Measurements from ENCODE around the gene DUSP14.

DNA sequence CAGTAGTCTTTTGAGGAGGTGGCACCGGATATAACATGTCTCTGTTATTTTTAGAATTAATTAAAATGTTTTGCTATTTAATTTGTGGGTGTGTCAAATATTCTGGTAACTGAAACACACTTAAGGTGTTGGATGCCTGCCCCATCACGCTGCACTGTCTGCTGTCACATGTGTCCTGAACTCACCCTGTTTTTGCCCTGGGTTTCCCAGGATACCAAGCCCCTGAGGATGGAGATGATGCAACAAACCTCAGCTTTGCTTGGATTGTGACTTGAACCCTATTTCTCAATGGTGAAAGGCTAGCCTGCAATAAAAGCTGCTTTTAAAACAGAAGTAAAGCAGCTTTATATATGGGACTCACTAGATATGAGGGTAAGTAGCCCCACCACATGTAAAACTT, 11.5 kb upstream of the DUSP14 start:
- TF ChIP-seq, protein P1, sequence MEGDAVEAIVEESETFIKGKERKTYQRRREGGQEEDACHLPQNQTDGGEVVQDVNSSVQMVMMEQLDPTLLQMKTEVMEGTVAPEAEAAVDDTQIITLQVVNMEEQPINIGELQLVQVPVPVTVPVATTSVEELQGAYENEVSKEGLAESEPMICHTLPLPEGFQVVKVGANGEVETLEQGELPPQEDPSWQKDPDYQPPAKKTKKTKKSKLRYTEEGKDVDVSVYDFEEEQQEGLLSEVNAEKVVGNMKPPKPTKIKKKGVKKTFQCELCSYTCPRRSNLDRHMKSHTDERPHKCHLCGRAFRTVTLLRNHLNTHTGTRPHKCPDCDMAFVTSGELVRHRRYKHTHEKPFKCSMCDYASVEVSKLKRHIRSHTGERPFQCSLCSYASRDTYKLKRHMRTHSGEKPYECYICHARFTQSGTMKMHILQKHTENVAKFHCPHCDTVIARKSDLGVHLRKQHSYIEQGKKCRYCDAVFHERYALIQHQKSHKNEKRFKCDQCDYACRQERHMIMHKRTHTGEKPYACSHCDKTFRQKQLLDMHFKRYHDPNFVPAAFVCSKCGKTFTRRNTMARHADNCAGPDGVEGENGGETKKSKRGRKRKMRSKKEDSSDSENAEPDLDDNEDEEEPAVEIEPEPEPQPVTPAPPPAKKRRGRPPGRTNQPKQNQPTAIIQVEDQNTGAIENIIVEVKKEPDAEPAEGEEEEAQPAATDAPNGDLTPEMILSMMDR (IDR thresholded peaks at IDR 0.05; ENCODE audit: insufficient read depth, low read length) = no peak
- TF ChIP-seq, protein P2, sequence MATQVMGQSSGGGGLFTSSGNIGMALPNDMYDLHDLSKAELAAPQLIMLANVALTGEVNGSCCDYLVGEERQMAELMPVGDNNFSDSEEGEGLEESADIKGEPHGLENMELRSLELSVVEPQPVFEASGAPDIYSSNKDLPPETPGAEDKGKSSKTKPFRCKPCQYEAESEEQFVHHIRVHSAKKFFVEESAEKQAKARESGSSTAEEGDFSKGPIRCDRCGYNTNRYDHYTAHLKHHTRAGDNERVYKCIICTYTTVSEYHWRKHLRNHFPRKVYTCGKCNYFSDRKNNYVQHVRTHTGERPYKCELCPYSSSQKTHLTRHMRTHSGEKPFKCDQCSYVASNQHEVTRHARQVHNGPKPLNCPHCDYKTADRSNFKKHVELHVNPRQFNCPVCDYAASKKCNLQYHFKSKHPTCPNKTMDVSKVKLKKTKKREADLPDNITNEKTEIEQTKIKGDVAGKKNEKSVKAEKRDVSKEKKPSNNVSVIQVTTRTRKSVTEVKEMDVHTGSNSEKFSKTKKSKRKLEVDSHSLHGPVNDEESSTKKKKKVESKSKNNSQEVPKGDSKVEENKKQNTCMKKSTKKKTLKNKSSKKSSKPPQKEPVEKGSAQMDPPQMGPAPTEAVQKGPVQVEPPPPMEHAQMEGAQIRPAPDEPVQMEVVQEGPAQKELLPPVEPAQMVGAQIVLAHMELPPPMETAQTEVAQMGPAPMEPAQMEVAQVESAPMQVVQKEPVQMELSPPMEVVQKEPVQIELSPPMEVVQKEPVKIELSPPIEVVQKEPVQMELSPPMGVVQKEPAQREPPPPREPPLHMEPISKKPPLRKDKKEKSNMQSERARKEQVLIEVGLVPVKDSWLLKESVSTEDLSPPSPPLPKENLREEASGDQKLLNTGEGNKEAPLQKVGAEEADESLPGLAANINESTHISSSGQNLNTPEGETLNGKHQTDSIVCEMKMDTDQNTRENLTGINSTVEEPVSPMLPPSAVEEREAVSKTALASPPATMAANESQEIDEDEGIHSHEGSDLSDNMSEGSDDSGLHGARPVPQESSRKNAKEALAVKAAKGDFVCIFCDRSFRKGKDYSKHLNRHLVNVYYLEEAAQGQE (IDR thresholded peaks at IDR 0.05; ENCODE audit: insufficient replicate concordance, low read depth) = no peak
